Measurements from ENCODE around the gene CHD5.
"Not testable (repeated sequence)": the region's sequence is repeated elsewhere in the genome, so short reads cannot be mapped to it uniquely, and the experiment has no call there.

The CHD5 gene

GRCh38 chr1:6086358-6086757, 93.8 kb downstream of the CHD5 start:
- DNase-seq (ENCODE audit: low read depth in 2 of 2), result no peak

GRCh38 chr1:6085666-6086065, 94.5 kb downstream of the CHD5 start:
- DNase-seq (ENCODE audit: low read depth in 2 of 2), result no peak

- no peak for DNase-seq (ENCODE audit: low read depth in 2 of 2)
Observed at GRCh38 chr1:6084781-6085495, 95.2 kb downstream of the CHD5 start.

DNA sequence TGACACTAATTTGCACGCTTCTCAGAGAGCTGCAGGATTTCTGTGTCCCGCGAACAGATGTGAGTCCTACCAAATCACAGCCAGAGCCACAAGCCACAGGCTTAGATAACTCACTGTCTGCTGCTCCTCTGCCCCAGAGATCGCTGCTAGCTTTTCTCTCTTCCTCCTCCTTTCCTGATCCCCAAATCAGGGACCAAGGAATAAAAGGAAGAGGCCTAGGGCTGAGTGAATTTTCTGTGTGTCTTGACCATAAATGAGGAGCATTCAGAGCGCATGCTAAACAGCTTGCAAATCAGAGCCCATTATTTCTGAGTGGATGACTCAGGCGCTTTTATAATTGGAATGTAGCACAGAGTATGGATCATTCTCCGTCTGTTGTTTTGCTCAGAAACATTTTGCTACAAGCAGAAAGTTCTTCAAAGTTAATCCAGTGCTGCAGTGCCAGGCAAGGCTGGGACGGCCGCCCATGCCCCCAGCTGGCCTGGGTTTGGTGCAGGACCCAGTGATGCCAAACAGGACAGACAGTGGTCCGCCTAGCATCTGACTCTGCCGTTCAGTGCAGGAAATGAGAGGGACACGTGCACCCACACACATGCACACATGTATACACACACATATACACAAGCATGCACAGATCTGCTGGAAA, 96.2 kb downstream of the CHD5 start:
- DNase-seq (ENCODE audit: low read depth in 2 of 2), result no peak

DNA sequence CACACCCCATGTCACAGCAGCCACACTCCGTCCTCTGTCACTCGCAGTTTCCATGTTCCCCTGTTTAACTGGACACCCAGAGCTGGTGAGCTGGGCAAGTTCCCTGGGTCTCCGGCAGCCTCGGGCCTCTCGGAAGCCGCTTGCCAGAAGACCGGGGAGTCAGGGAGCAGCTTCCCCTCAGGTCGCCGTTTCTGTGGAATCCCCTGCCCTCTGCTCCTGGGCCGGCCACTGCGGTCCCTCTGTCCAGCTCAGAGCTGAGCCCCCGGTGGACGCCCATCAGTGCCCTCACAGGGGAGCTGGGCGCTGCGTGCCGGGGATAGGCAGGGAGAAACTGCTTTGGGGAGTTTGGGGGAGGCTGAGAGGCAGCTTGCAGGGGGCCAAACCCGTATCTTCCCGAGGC, 96.7 kb downstream of the CHD5 start:
- DNase-seq (ENCODE audit: low read depth in 2 of 2), result no peak

DNA sequence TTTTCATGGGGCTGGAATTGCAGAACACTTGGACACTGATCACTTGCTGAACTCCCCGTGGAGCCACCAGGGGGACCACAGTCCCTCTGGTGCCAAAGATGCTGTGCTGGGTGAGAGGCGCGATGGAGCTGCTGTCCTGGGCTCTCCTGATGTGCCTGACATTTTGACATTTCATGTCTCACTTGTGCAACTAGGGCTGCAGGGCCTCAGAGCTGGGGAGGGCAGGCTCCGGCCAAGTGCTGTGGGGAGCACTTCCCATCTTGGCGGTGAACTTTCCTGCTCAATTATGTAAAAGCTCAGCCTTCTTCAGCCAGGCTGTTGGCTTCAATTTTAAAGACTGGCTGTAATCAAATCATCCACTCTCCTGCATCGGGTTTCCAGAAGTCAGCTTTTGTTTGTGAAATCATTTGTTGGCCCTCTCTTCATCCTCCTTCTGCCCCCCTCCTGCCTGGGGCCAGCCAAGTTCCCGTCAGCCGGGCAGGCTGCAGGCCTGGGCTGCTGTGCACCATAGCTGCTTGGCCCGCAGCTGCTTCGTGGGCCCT, 97.6 kb downstream of the CHD5 start:
- DNase-seq (ENCODE audit: low read depth in 2 of 2), result no peak

GRCh38 chr1:6081901-6082300, 98.2 kb downstream of the CHD5 start:
- no peak for DNase-seq (ENCODE audit: low read depth in 2 of 2)

DNA sequence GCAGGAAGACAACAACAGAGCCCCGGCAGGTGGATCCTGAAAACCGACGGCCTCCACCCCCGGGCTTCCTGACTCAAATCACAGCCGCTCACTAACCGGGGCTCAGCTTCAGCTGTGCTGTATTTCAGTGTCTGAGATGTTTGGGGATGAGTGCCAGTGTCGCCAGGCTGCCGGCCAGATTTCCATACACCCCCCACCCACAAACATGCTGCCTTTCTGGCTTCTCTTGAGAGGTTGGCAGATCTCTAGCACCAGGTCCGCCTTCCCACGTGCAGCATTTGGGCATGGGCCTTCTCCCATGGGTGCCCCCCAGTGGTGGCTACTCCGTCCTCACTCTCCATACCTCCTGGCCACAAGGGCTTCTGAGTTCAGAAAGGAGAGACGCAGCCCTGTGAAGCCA, 99.7 kb downstream of the CHD5 start:
- DNase-seq (ENCODE audit: low read depth in 2 of 2), result no peak

DNA sequence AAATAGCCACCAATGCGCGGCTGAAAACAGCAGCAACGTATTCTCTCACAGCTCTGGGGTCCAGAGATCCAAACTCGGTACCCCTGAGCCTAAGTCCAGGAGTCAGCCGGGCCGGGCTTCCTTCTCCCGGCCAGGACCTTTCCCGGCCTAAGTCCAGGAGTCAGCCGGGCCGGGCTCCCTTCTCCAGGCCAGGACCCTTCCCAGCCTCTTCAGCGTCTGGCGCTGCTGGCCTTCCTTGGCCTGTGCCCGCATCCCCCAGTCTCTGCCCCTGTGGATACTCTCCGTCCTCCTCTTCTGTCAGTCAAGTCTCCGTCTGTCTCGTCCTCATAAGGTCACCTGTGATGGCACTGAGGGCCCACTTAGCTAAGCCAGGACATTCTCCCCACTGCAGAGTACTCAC, 102.2 kb downstream of the CHD5 start:
- no peak for DNase-seq (ENCODE audit: low read depth in 2 of 2)

GRCh38 chr1:6077506-6077905, 102.6 kb downstream of the CHD5 start:
- no peak for DNase-seq (ENCODE audit: low read depth in 2 of 2)

DNA sequence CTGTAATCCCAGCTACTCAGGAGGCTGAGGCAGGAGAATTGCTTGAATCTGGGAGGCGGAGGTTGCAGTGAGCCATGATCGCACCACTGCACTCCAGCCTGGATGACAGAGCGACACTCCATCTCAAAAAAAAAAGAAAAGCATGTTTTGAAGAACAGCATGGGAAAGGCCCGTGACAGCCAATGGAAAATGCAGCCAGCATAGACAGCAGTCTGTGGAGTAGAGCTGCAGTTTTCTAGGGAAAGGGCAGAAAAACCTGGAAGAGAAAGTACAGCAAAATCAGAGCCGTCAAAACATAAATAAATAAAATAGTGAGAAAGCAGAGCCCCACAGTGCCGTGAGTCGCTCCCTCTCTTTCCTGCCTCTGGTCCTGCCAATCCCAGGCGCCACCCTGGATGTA, 103.1 kb downstream of the CHD5 start:
- not testable (repeated sequence) for DNase-seq (ENCODE audit: low read depth in 2 of 2)

- DNase-seq (ENCODE audit: low read depth in 2 of 2), result no peak
Observed at GRCh38 chr1:6075748-6076147, 104.4 kb downstream of the CHD5 start.

- DNase-seq (ENCODE audit: low read depth in 2 of 2), result no peak
Observed at GRCh38 chr1:6074192-6074901, 105.8 kb downstream of the CHD5 start.

GRCh38 chr1:6073480-6074053, 106.6 kb downstream of the CHD5 start:
- DNase-seq (ENCODE audit: low read depth in 2 of 2), result no peak

DNA sequence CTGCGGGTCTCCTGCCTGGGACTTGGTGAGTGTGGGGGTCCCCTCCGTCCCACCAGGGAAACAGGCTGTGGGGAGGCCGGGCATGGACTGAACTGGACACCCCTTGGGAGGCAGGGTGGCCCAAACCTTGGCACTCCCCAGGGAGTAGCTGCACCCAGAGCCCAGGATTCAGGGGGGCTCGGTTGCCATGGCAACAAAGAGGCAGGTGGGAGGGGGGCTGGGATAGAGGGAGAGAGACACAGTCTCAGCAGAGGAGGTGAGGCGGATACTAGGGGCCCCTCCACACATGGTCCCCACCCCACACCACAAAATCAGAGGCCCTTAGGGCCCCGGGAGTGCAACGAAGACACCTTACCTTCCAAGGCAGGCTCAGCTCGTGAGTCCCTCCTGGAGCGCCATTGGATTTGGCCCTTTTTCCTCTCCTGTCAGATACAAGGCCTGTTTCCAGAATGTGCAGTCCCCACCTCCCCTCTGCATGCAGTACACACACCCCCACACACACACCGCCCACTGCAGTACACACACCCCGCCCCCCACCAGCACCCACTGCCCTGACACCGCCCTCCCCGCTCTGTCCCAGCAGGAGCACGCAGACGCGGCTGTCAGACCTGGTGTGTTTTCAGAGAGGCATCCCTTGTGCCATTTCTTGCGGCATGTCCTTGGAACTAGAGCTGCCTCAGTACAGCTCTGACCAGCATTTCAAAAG, 107.2 kb downstream of the CHD5 start:
- DNase-seq (ENCODE audit: low read depth in 2 of 2), result no peak

DNA sequence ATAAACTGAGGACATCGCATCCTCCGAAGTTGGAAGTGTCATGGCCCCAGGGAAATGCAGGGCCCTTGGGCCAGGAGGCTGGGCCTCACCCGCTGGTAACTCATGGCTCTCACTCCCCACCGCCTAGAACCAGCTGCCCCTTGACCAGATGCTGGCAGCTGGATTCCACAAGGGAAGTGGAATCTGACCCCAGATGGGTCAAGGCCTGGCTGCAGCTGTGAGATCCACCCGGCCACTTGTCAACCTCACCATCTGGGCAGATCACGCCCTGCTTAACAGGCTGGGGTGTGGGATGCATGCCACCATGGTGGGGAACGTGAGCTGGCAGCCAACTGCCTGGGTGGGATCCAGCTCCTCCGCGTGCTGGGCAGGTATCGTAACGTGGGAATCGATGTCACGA, 108.9 kb downstream of the CHD5 start:
- DNase-seq (ENCODE audit: low read depth in 2 of 2), result no peak

DNA sequence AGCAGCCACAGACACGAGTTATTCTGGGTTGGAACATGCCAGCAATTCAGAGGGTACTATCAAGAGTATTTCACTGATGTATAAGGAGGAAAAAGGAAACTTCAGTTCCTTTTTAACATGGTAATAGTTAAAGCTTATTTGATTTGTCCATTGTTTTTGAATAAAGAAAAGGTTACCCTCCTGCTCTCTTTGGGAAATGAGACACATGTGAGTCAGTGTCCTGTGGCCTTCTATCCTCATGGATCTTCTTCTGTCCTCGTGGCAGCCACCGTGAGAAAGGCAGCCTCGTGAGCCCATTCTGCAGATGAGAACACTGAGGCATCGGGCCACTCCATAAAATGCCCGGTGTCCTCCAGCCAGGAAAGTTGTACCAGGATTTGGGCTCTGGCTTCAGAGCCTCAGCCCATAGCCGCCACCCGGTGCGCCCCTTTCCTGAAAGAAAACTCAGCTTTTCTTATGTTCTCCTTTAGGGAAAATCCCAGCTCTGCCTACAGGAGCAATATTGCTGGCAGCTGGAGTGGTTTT, 109.6 kb downstream of the CHD5 start:
- DNase-seq (ENCODE audit: low read depth in 2 of 2), result no peak

DNA sequence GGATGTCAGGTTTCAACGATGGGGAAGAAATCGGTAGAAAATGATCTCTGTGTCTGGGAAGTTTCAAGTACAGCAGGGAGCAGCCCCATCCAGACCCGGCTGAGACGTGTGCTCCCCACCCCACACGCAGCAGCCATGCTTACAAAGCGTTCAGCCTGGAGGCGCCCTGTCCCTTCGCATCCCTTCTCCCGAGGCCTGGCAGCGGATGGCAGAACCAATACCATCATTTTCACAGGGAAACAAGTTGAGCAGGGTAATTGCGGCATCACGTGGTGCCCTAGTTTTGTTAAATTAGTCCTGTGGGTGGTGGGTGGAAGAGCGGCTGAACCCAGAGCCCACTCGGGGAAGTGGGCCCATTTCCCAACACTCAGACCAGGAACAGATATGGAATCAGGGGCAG, 110.5 kb downstream of the CHD5 start:
- no peak for DNase-seq (ENCODE audit: low read depth in 2 of 2)

DNA sequence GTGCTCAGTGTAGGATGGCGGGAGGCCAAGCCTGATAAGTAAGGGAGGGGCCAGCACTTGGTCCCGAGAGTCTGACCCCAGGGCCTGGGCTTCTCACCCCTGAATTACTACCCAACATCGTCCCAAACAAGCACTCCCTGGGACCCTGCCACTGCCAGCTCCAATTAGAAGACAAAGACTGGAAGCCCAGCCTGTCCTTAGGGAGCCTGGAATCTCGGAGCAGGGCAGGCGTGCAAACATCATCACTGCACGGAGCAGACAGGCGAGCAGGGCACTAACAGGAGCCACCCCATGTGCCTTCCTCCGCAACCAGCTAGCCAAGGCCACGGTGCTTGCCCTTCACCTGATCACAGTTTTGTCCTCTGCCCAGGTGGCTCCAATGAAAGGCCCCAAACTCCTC, 111.2 kb downstream of the CHD5 start:
- no peak for DNase-seq (ENCODE audit: low read depth in 2 of 2)

GRCh38 chr1:6068073-6068472, 112.0 kb downstream of the CHD5 start:
- no peak for DNase-seq (ENCODE audit: low read depth in 2 of 2)

DNA sequence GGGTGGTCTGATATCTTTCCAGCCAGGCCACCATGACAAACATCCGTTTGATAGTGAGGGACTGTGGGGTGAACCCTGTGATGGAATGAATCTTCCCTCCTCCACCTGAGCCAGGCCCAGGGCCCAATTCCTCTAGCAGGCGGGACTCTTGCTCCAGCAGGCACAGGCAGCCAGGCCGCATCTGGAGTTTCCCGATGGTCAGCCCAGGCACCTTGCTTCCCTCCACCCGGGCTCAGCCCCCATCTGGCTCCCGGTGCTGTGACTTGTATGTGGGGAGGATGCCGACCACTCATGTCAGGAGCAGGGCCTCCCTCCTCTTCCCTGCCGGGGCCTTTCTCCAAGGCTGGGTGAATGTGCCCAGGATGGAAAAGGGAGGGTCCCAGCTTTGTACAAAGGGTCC, 113.4 kb downstream of the CHD5 start:
- DNase-seq (ENCODE audit: low read depth in 2 of 2), result no peak
